T-cell (primary cell): ENCODE measurements around the gene GUCA2A. TPM values are rescaled to one million over a fixed set of nuclear protein-coding genes. Genes with fewer than 3 reads are reported as not detected.

Experiments used
- ATAC-seq, 4 experiments: fragments of 200-7000 bp in 3 of 4; fragments of 150-1000 bp in 1 of 4; cut with Tn5 transposase; replicated peaks in 1 of 4; 1 replicate in 3 of 4; 2 replicates in 1 of 4; pipeline ENCODE4 v1.10.0; 2021; ENCODE audit warnings: moderate library complexity in 3 of 4, mild to moderate bottlenecking in 2 of 4, moderate number of reproducible peaks in 1 of 4
- CTCF ChIA-PET, 2 donors: fragments of 300-600 bp; sonication (Branson Sonifier 250); formaldehyde crosslinking; loops; one replicate each; lab custom pipeline; 2022; ENCODE audit warnings: antibody characterized with exemption in 2 of 2; lab: Charles Lee
- POLR2A ChIA-PET, 2 donors: fragments of 300-600 bp; sonication (Branson Sonifier 250); formaldehyde crosslinking; loops; one replicate each; lab custom pipeline; 2022; ENCODE audit warnings: antibody characterized with exemption in 2 of 2; lab: Charles Lee
- DNase-seq, 35 experiments: peaks; one replicate each; pipeline versions ENCODE4 v3.0.0 to v3.0.0-alpha.2; 2013 to 2023
- H3K27ac ChIP-seq: one replicate; pipeline ENCODE4 v1.5.1; 2013; ENCODE audit warnings: low read length
- H3K27me3 ChIP-seq, 2 experiments: replicated peaks in 1 of 2; 1 replicate in 1 of 2; 2 replicates in 1 of 2; pipeline versions ENCODE4 v1.6.1 to v1.7.0; 2013; ENCODE audit warnings: low read length in 1 of 2, mixed read lengths in 1 of 2; ENCODE audit not compliant: control insufficient read depth in 2 of 2, insufficient read depth in 2 of 2; ENCODE audit errors: extremely low read depth in 1 of 2
- H3K36me3 ChIP-seq, 2 donors: 1 replicate in 1 of 2; 2 replicates in 1 of 2; pipeline versions ENCODE4 v1.6.1 to v1.7.0; 2013; ENCODE audit warnings: low read length in 1 of 2; ENCODE audit not compliant: control insufficient read depth in 2 of 2, insufficient read depth in 1 of 2; ENCODE audit errors: extremely low read depth in 1 of 2
- H3K4me1 ChIP-seq, 2 experiments: 1 replicate in 1 of 2; 2 replicates in 1 of 2; pipeline versions ENCODE4 v1.6.1 to v1.7.0; 2013; ENCODE audit warnings: low read length in 2 of 2, mixed read lengths in 1 of 2; ENCODE audit not compliant: insufficient read depth in 2 of 2, control insufficient read depth in 1 of 2; ENCODE audit errors: extremely low read depth in 1 of 2
- H3K4me3 ChIP-seq, 2 donors: 1 replicate in 1 of 2; 2 replicates in 1 of 2; pipeline versions ENCODE4 v1.5.1 to v1.7.0; 2013; ENCODE audit warnings: mild to moderate bottlenecking in 2 of 2, low read length in 1 of 2, moderate library complexity in 1 of 2; ENCODE audit not compliant: control insufficient read depth in 1 of 2; ENCODE audit errors: extremely low read depth in 1 of 2
- H3K9me3 ChIP-seq: 2 replicates; pipeline ENCODE4 v1.7.0; 2013
- H3K27ac Mint-ChIP-seq, 2 donors: one replicate each; pipeline ENCODE4 v1.8.0; 2020 to 2021; ENCODE audit warnings: mild to moderate bottlenecking in 2 of 2, mixed read lengths in 2 of 2
- H3K27me3 Mint-ChIP-seq, 2 donors: one replicate each; pipeline ENCODE4 v1.8.0; 2021 to 2022; ENCODE audit warnings: mixed read lengths in 2 of 2
- H3K36me3 Mint-ChIP-seq: one replicate; pipeline ENCODE4 v1.8.0; 2021; ENCODE audit warnings: mixed read lengths
- H3K4me1 Mint-ChIP-seq, 3 donors: one replicate each; pipeline ENCODE4 v1.8.0; 2020 to 2022; ENCODE audit warnings: mixed read lengths in 3 of 3, mild to moderate bottlenecking in 1 of 3
- H3K4me3 Mint-ChIP-seq, 3 donors: one replicate each; pipeline ENCODE4 v1.8.0; 2020 to 2022; ENCODE audit warnings: mild to moderate bottlenecking in 3 of 3, mixed read lengths in 3 of 3, moderate library complexity in 3 of 3
- H3K9me3 Mint-ChIP-seq, 3 donors: one replicate each; pipeline ENCODE4 v1.8.0; 2020 to 2022; ENCODE audit warnings: mixed read lengths in 3 of 3
- WGBS: methylation state at CpG from one replicate; pipeline ENCODE4 v1.1.5; 2013; ENCODE audit warnings: missing lambda C conversion rate; ENCODE audit not compliant: insufficient coverage; 5-methylcytosine and 5-hydroxymethylcytosine counted together
- total RNA-seq, 35 experiments: library from RNA in 6 of 35; stranded (reverse) in 6 of 35; fragments of 120-200 nt in 1 of 35; gene quantifications; one replicate each; pipeline versions ENCODE4 v1.2.1 to v1.2.4 and lab custom pipeline; 2013 to 2026

Gene GUCA2A
- total RNA-seq, 5 donors from 2014 or later (not counting 1 experiment from before 2014, with no cell fraction given) = not detected

- ChIA-PET CTCF (no interaction called here), POLR2A (no interaction called here)
- Histone ChIP-seq H3K4me1 (no peaks in the 10 kb centered on the region), H3K36me3 (no peaks in the 10 kb centered on the region), H3K27me3 (peaks cover 0 to 18% of the 10 kb centered on the region in 2 experiments), H3K27ac (no peak overlapping the region), H3K4me3 (no peak overlapping the region), H3K9me3 (no peaks in the 10 kb centered on the region)
- WGBS = 100% methylated on average over 1 of the region's 3 CpGs
- Mint-ChIP-seq H3K9me3 (no peaks in the 10 kb centered on the region), H3K4me1 (peaks cover 6 to 8% (median 6%) of the 10 kb centered on the region in 3 donors), H3K4me3 (no peak overlapping the region), H3K27ac (no peak overlapping the region), H3K36me3 (no peaks in the 10 kb centered on the region), H3K27me3 (peaks cover 11 to 27% of the 10 kb centered on the region in 2 donors)
- no peak for DNase-seq
- ATAC-seq = no peak
These were observed 25.1 kb downstream of the GUCA2A start for GRCh38 chr1:42139444-42139843.

GRCh38 chr1:42138586-42138985, 26.0 kb downstream of the GUCA2A start:
- Histone ChIP-seq H3K27ac (no peak overlapping the region), H3K36me3 (no peaks in the 10 kb centered on the region), H3K4me1 (no peaks in the 10 kb centered on the region), H3K4me3 (no peak overlapping the region), H3K9me3 (no peaks in the 10 kb centered on the region), H3K27me3 (peaks cover 0 to 16% of the 10 kb centered on the region in 2 experiments)
- CTCF ChIA-PET = no interaction called here
- Mint-ChIP-seq H3K4me3 (no peak overlapping the region), H3K9me3 (no peaks in the 10 kb centered on the region), H3K4me1 (peaks cover 5 to 7% (median 5%) of the 10 kb centered on the region in 3 donors), H3K27me3 (peaks cover 11 to 25% of the 10 kb centered on the region in 2 donors), H3K27ac (no peak overlapping the region), H3K36me3 (no peaks in the 10 kb centered on the region)
- no peak for ATAC-seq
- WGBS = 100% methylated on average over 1 of the region's 4 CpGs
- no peak for DNase-seq
- POLR2A ChIA-PET = no interaction called here

GRCh38 chr1:42137766-42138165, 26.8 kb downstream of the GUCA2A start:
- Mint-ChIP-seq H3K4me1 (no peaks in the 10 kb centered on the region), H3K27ac (no peak overlapping the region), H3K36me3 (no peaks in the 10 kb centered on the region), H3K27me3 (peaks cover 11 to 20% of the 10 kb centered on the region in 2 donors), H3K9me3 (no peaks in the 10 kb centered on the region), H3K4me3 (no peak overlapping the region)
- Histone ChIP-seq H3K4me1 (no peaks in the 10 kb centered on the region), H3K27ac (no peak overlapping the region), H3K27me3 (peaks cover 0 to 15% of the 10 kb centered on the region in 2 experiments), H3K9me3 (no peaks in the 10 kb centered on the region), H3K4me3 (no peak overlapping the region), H3K36me3 (no peaks in the 10 kb centered on the region)
- WGBS = 93% methylated on average over 7 of the region's 10 CpGs
- ATAC-seq (no peak), DNase-seq (no peak)
- ChIA-PET CTCF (no interaction called here), POLR2A (no interaction called here)

GRCh38 chr1:42136466-42136865, 28.1 kb downstream of the GUCA2A start:
- CTCF ChIA-PET = no interaction called here
- Mint-ChIP-seq H3K4me3 (no peak overlapping the region), H3K36me3 (no peaks in the 10 kb centered on the region), H3K27me3 (peaks cover 6 to 16% of the 10 kb centered on the region in 2 donors), H3K9me3 (no peaks in the 10 kb centered on the region), H3K27ac (no peak overlapping the region), H3K4me1 (no peaks in the 10 kb centered on the region)
- H3K9me3 ChIP-seq = no peaks in the 10 kb centered on the region
- peaks cover 0 to 8% of the 10 kb centered on the region in 2 experiments for H3K27me3 ChIP-seq
- POLR2A ChIA-PET = no interaction called here
- H3K27ac ChIP-seq = no peak overlapping the region
- no peak overlapping the region for H3K4me3 ChIP-seq
- DNase-seq = no peak
- no peaks in the 10 kb centered on the region for H3K36me3 ChIP-seq
- H3K4me1 ChIP-seq = no peaks in the 10 kb centered on the region
- ATAC-seq = no peak

- Histone ChIP-seq H3K4me1 (no peaks in the 10 kb centered on the region), H3K4me3 (no peak overlapping the region), H3K27ac (no peak overlapping the region), H3K27me3 (peaks cover 0 to 8% of the 10 kb centered on the region in 2 experiments), H3K36me3 (no peaks in the 10 kb centered on the region), H3K9me3 (no peaks in the 10 kb centered on the region)
- no peaks in the 10 kb centered on the region for H3K9me3 Mint-ChIP-seq
- DNase-seq (no peak), ATAC-seq (no peak)
- H3K4me1 Mint-ChIP-seq = no peaks in the 10 kb centered on the region
- CTCF ChIA-PET = no interaction called here
- H3K36me3 Mint-ChIP-seq = no peaks in the 10 kb centered on the region
- H3K27me3 Mint-ChIP-seq = peaks cover 6 to 10% of the 10 kb centered on the region in 2 donors
- no peak overlapping the region for H3K27ac Mint-ChIP-seq
- H3K4me3 Mint-ChIP-seq = no peak overlapping the region
- POLR2A ChIA-PET = no interaction called here
- WGBS = 70% methylated on average over 2 of the region's 3 CpGs
These were observed 29.1 kb downstream of the GUCA2A start for GRCh38 chr1:42135426-42135825.

GRCh38 chr1:42133809-42134526, 30.6 kb downstream of the GUCA2A start:
- ATAC-seq (no peak), DNase-seq (no peak)
- Histone ChIP-seq H3K27me3 (peaks cover 0 to 8% of the 10 kb centered on the region in 2 experiments), H3K27ac (no peak overlapping the region), H3K36me3 (no peaks in the 10 kb centered on the region), H3K4me1 (no peaks in the 10 kb centered on the region), H3K9me3 (no peaks in the 10 kb centered on the region), H3K4me3 (no peak overlapping the region)
- H3K36me3 Mint-ChIP-seq = no peaks in the 10 kb centered on the region
- POLR2A ChIA-PET = no interaction called here
- no peak overlapping the region for H3K4me3 Mint-ChIP-seq
- no peaks in the 10 kb centered on the region for H3K4me1 Mint-ChIP-seq
- H3K27me3 Mint-ChIP-seq = peaks cover 11 to 13% of the 10 kb centered on the region in 2 donors
- no peaks in the 10 kb centered on the region for H3K9me3 Mint-ChIP-seq
- H3K27ac Mint-ChIP-seq = no peak overlapping the region
- CTCF ChIA-PET = no interaction called here
- WGBS = 86% methylated on average over 8 of the region's 10 CpGs
